CD8-positive, alpha-beta memory T cell (primary cell): Measurements from ENCODE around the gene TRPV5. TPM values are rescaled to one million over a fixed set of nuclear protein-coding genes. Genes with fewer than 3 reads are reported as not detected.

Experiments used
- CTCF ChIA-PET: fragments of 350-600 bp; sonication (Branson Sonifier 250); formaldehyde crosslinking; loops from one replicate; lab custom pipeline; 2021; ENCODE audit warnings: antibody characterized with exemption; lab: Charles Lee
- POLR2A ChIA-PET: fragments of 350-600 bp; sonication (Branson Sonifier 250); formaldehyde crosslinking; loops from one replicate; lab custom pipeline; 2021; ENCODE audit warnings: antibody characterized with exemption; lab: Charles Lee
- DNase-seq, 5 donors: peaks; one replicate each; pipeline versions ENCODE4 v3.0.0 to v3.0.0-alpha.2; 2020 to 2022; ENCODE audit warnings: mixed read lengths in 1 of 5
- H3K27ac ChIP-seq: one replicate; pipeline ENCODE4 v1.7.0; 2013; ENCODE audit warnings: low read depth, mild to moderate bottlenecking, low read length, moderate library complexity
- H3K27me3 ChIP-seq: 2 replicates; pipeline ENCODE4 v1.7.0; 2013; ENCODE audit warnings: low read length, mild to moderate bottlenecking; ENCODE audit not compliant: insufficient read depth, poor library complexity, severe bottlenecking
- H3K36me3 ChIP-seq: 2 replicates; pipeline ENCODE4 v1.7.0; 2013; ENCODE audit warnings: mild to moderate bottlenecking, low read length, moderate library complexity; ENCODE audit not compliant: insufficient read depth
- H3K4me1 ChIP-seq: 2 replicates; pipeline ENCODE4 v1.7.0; 2013; ENCODE audit warnings: mild to moderate bottlenecking, low read length, moderate library complexity; ENCODE audit not compliant: insufficient read depth
- H3K4me3 ChIP-seq: 2 replicates; pipeline ENCODE4 v1.7.0; 2013; ENCODE audit warnings: mild to moderate bottlenecking, low read length
- H3K9me3 ChIP-seq: 2 replicates; pipeline ENCODE4 v1.7.0; 2013; ENCODE audit warnings: mild to moderate bottlenecking, low read length
- H3K27ac Mint-ChIP-seq, 8 donors: one replicate each; pipeline ENCODE4 v1.8.0; 2020 to 2021; ENCODE audit warnings: mixed read lengths in 8 of 8, mild to moderate bottlenecking in 6 of 8, inconsistent platforms in 3 of 8, moderate library complexity in 3 of 8
- H3K27me3 Mint-ChIP-seq, 2 donors: one replicate each; pipeline ENCODE4 v1.8.0; 2020 to 2021; ENCODE audit warnings: mixed read lengths in 2 of 2, mild to moderate bottlenecking in 1 of 2, moderate library complexity in 1 of 2
- H3K36me3 Mint-ChIP-seq, 3 donors: one replicate each; pipeline ENCODE4 v1.8.0; 2020 to 2021; ENCODE audit warnings: mixed read lengths in 3 of 3, inconsistent platforms in 1 of 3, mild to moderate bottlenecking in 1 of 3
- H3K4me1 Mint-ChIP-seq, 3 donors: one replicate each; pipeline ENCODE4 v1.8.0; 2020 to 2021; ENCODE audit warnings: mixed read lengths in 3 of 3, inconsistent platforms in 1 of 3, mild to moderate bottlenecking in 1 of 3
- H3K4me3 Mint-ChIP-seq, 7 donors: one replicate each; pipeline ENCODE4 v1.8.0; 2020 to 2021; ENCODE audit warnings: mixed read lengths in 7 of 7, mild to moderate bottlenecking in 6 of 7, moderate library complexity in 4 of 7, inconsistent platforms in 2 of 7
- H3K9me3 Mint-ChIP-seq, 5 donors: one replicate each; pipeline ENCODE4 v1.8.0; 2020 to 2022; ENCODE audit warnings: mixed read lengths in 5 of 5, mild to moderate bottlenecking in 3 of 5, moderate library complexity in 2 of 5, inconsistent platforms in 1 of 5
- polyA plus RNA-seq: library from polyadenylated mRNA; unstranded; fragments of 300-500 nt; fragmentation: Illumina TruSeq; gene quantifications from one replicate; pipeline ENCODE4 v1.2.3, GENCODE V29; 2021
- total RNA-seq, 2 experiments: library from RNA; stranded (reverse); gene quantifications; one replicate each; pipeline ENCODE4 v1.2.3, GENCODE V29; 2021

TRPV5 gene
- total and polyA plus RNA-seq, 3 experiments from 2014 or later = not detected

DNA sequence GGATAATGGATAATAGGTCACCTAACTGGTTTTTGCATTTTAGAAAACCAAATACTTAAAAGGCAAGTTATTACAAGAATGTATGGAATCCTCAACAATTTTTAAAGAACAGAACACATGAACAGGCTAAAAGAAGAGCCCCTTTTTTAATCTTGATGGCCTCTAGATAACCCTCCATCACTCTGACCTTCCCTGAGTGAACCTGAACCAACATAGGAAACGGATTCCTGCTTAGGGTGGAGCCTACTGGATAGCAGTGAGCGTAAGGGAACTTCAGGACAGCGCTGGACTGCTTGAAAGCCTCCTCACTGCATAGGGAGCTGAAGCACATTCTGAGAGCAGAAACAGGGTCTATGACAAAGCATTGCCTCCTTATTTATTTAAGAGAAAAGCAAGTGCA, 20.5 kb downstream of the TRPV5 start:
- DNase-seq = no peak
- ChIA-PET POLR2A (no interaction called here), CTCF (no interaction called here)
- Mint-ChIP-seq H3K4me3 (no peak overlapping the region), H3K9me3 (no peaks in the 10 kb centered on the region), H3K27me3 (peaks cover 12 to 49% of the 10 kb centered on the region in 2 donors), H3K36me3 (no peaks in the 10 kb centered on the region), H3K4me1 (no peaks in the 10 kb centered on the region), H3K27ac (no peak overlapping the region)
- Histone ChIP-seq H3K27me3 (no peaks in the 10 kb centered on the region), H3K9me3 (no peaks in the 10 kb centered on the region), H3K36me3 (no peaks in the 10 kb centered on the region), H3K27ac (no peak overlapping the region), H3K4me1 (no peaks in the 10 kb centered on the region), H3K4me3 (no peak overlapping the region)

DNA sequence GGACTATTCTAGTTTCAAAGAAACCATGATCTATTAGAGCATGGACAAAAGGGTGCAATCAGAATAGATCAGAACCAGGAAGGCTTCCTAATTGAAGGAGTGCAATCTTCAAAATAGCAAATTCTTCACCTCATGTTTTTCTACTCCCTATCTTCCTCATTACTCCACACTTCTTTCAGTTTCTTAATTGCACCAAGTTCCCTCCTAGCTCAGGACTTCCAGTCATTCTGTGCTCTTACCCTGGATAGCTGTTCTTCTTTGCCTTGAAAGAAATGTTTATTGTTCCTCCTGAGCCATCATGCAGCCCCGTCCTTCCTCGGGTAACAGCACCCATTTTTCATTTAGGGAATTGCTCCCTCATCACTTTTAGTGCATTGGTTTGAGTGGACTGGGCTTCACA, 23.1 kb downstream of the TRPV5 start:
- Mint-ChIP-seq H3K36me3 (peaks cover 0 to 3% (median 0%) of the 10 kb centered on the region in 3 donors), H3K27me3 (peaks cover 16 to 64% of the 10 kb centered on the region in 2 donors), H3K27ac (no peak overlapping the region), H3K9me3 (no peaks in the 10 kb centered on the region), H3K4me1 (no peaks in the 10 kb centered on the region), H3K4me3 (no peak overlapping the region)
- H3K4me1 ChIP-seq = no peaks in the 10 kb centered on the region
- ChIA-PET CTCF (no interaction called here), POLR2A (no interaction called here)
- no peak for DNase-seq
- H3K4me3 ChIP-seq = no peak overlapping the region
- H3K27me3 ChIP-seq = no peaks in the 10 kb centered on the region
- H3K27ac ChIP-seq = no peak overlapping the region
- H3K36me3 ChIP-seq = no peaks in the 10 kb centered on the region
- no peaks in the 10 kb centered on the region for H3K9me3 ChIP-seq

DNA sequence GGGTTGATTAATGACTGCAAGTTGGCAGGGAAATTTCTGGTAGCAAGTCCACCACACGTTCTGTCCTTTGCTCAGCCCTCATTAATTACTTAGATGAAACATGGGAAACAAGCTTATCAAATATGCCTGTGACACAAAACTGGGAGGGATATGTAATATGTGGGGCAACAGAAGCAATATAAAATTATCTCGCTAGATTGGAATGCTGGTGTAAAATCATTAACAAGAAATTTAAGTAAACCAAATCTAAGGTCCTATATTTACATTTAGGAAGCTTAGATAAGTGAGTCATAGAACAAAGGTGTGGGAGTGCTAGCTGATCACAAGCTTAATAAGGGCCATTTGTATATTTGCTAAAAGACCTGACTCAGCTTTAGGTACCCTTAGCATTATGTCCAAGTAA, 23.5 kb downstream of the TRPV5 start:
- Mint-ChIP-seq H3K36me3 (peaks cover 0 to 3% (median 0%) of the 10 kb centered on the region in 3 donors), H3K27me3 (peaks cover 16 to 64% of the 10 kb centered on the region in 2 donors), H3K9me3 (no peaks in the 10 kb centered on the region), H3K4me1 (no peaks in the 10 kb centered on the region), H3K4me3 (no peak overlapping the region), H3K27ac (no peak overlapping the region)
- Histone ChIP-seq H3K27me3 (no peaks in the 10 kb centered on the region), H3K4me3 (no peak overlapping the region), H3K9me3 (no peaks in the 10 kb centered on the region), H3K27ac (no peak overlapping the region), H3K4me1 (no peaks in the 10 kb centered on the region), H3K36me3 (no peaks in the 10 kb centered on the region)
- ChIA-PET POLR2A (no interaction called here), CTCF (no interaction called here)
- DNase-seq = no peak

DNA sequence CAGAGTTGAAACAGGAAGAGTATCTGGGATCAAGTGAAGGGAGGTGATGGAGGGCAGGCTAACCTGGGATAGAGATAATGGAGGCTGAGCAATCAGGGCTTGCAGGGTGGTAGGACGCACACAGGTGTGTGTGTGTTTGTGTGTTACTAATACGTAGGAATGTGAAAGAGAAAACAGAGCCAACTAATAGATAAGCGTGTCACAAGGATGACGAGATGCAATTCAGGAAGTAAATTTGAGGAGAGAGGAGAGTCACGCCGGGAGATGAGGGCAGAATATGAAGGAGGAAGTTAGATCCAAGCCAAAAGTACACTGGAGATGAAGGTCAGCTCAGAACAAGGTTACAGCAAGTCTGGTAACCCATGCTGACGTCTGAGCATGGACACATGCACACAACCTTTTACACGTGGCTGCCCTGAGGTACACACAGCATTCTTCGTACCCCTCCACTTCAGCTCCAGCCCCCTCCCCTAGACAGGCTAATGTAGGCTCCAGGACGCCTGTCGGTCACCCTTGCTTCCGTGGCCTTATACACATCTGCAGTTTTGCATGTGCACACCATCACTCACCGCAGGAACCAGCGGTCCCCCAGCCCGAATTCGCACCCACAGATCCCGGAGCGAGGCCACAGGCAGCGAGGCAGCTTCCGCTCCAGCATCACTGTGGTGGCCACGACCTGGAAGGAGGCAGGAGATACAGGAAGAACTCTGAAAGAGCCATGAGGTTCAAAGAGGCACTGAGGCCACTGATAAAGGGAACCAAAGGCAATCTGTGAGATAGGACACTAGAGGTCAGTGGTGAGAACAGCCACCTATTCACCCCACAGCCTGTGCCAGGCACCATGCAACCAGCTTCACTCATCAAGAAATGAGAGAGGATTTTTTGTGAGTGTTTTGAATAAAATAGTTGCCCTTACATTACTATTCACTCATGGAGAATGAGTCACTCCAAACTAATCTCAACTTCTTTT, 24.3 kb downstream of the TRPV5 start:
- DNase-seq = no peak
- no peaks in the 10 kb centered on the region for H3K4me1 ChIP-seq
- H3K4me3 ChIP-seq = no peak overlapping the region
- Mint-ChIP-seq H3K36me3 (peaks cover 0 to 3% (median 0%) of the 10 kb centered on the region in 3 donors), H3K27ac (no peak overlapping the region), H3K4me1 (no peaks in the 10 kb centered on the region), H3K4me3 (no peak overlapping the region), H3K27me3 (peaks cover 16 to 61% of the 10 kb centered on the region in 2 donors), H3K9me3 (no peaks in the 10 kb centered on the region)
- ChIA-PET CTCF (no interaction called here), POLR2A (no interaction called here)
- no peaks in the 10 kb centered on the region for H3K9me3 ChIP-seq
- H3K27me3 ChIP-seq = no peaks in the 10 kb centered on the region
- H3K36me3 ChIP-seq = no peaks in the 10 kb centered on the region
- H3K27ac ChIP-seq = no peak overlapping the region

DNA sequence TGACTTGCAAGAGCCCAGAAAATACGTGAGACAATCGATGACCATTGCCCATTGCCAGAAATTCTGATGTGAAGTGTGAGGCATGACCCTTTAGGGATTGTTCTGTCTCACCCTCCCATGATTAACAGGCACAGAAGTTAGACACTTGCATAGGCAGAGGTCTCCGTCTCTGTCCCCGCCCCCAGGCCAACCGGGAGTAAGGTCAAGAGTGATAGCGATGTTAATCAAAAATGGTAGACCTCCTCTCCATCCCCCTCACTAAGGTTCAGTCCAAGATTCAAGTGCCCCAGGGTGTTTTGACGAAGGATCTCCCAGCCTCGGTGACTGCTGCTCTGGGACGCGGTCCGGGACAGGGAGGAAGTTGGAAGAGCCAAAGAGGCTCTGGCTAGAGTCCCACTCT, 25.3 kb downstream of the TRPV5 start:
- DNase-seq = no peak
- H3K27me3 Mint-ChIP-seq = peaks cover 16 to 56% of the 10 kb centered on the region in 2 donors
- no peak overlapping the region for H3K4me3 ChIP-seq
- no peak overlapping the region for H3K4me3 Mint-ChIP-seq
- peaks cover 0 to 3% (median 0%) of the 10 kb centered on the region in 3 donors for H3K36me3 Mint-ChIP-seq
- CTCF ChIA-PET = no interaction called here
- POLR2A ChIA-PET = no interaction called here
- no peaks in the 10 kb centered on the region for H3K9me3 Mint-ChIP-seq
- H3K4me1 ChIP-seq = no peaks in the 10 kb centered on the region
- H3K36me3 ChIP-seq = no peaks in the 10 kb centered on the region
- no peaks in the 10 kb centered on the region for H3K27me3 ChIP-seq
- H3K27ac Mint-ChIP-seq = no peak overlapping the region
- H3K9me3 ChIP-seq = no peaks in the 10 kb centered on the region
- H3K27ac ChIP-seq = no peak overlapping the region
- H3K4me1 Mint-ChIP-seq = no peaks in the 10 kb centered on the region

DNA sequence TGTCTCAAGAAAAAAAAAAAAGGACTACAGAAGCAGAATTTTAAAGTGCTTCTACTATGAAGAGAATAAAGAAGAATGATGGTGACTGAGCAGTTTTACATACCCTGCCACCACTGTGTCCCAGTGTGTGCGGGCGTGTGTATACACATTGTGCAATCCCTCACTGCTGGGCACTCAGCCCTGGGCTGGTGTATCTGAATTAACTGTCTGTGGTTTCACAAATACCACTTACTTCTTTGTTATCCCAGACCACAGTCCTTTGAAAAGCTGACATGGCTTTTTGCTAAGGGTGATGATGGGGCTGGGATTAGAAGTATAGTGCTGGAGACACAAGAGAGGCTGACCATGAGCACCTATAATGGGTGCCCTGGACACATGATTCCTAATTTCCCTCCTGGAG, 26.9 kb downstream of the TRPV5 start:
- Histone ChIP-seq H3K4me3 (no peak overlapping the region), H3K27ac (no peak overlapping the region), H3K9me3 (no peaks in the 10 kb centered on the region), H3K4me1 (no peaks in the 10 kb centered on the region), H3K27me3 (no peaks in the 10 kb centered on the region), H3K36me3 (no peaks in the 10 kb centered on the region)
- Mint-ChIP-seq H3K4me1 (no peaks in the 10 kb centered on the region), H3K27ac (no peak overlapping the region), H3K36me3 (peaks cover 0 to 3% (median 0%) of the 10 kb centered on the region in 3 donors), H3K4me3 (no peak overlapping the region), H3K9me3 (peaks cover 0 to 5% (median 0%) of the 10 kb centered on the region in 5 donors), H3K27me3 (peaks cover 10 to 47% of the 10 kb centered on the region in 2 donors)
- no peak for DNase-seq
- POLR2A ChIA-PET = no interaction called here
- CTCF ChIA-PET = no interaction called here

DNA sequence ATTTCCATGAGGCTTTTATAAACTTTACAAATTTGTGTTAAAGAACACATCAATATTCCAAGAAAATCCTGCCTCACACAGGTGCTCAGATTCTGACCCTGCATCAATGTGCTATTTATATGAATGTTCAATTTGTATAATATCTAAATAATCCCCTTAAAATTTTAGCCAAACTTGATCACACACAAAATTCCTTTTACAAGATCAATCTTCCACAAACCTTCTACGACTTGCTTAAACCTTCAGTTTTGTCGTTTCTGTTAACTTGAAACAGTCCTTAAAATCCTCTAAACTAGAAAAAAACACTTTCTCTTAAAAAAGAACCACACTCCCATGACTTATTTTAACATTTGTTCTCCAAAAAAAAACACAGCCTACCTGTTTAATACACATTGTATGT, 27.8 kb downstream of the TRPV5 start:
- H3K9me3 ChIP-seq = no peaks in the 10 kb centered on the region
- Mint-ChIP-seq H3K4me1 (no peaks in the 10 kb centered on the region), H3K9me3 (peaks cover 0 to 5% (median 0%) of the 10 kb centered on the region in 5 donors), H3K27ac (no peak overlapping the region), H3K27me3 (peaks cover 9 to 38% of the 10 kb centered on the region in 2 donors), H3K4me3 (no peak overlapping the region), H3K36me3 (peaks cover 0 to 3% (median 0%) of the 10 kb centered on the region in 3 donors)
- ChIA-PET POLR2A (no interaction called here), CTCF (no interaction called here)
- DNase-seq = no peak
- no peak overlapping the region for H3K4me3 ChIP-seq
- no peaks in the 10 kb centered on the region for H3K27me3 ChIP-seq
- no peak overlapping the region for H3K27ac ChIP-seq
- H3K4me1 ChIP-seq = no peaks in the 10 kb centered on the region
- H3K36me3 ChIP-seq = no peaks in the 10 kb centered on the region

DNA sequence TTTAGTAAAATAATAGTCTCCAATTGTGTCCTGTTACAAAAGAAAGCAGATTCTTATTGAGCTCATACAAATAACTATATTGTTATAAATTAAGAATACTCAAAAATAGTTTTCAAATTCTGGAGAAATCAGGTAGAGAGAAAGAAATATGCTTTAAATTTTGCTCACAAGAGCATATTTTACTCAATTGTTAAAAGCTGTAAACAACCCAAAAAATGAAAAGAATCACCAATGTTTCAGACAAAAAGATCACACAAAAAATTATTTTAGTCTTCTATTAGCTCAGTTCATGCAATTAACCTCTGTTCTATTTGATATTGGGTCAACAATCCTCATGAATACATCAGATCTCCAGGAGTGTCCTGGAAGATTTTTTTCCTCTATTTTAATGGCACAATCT, 29.4 kb downstream of the TRPV5 start:
- peaks cover 8 to 29% of the 10 kb centered on the region in 2 donors for H3K27me3 Mint-ChIP-seq
- H3K4me3 Mint-ChIP-seq = no peak overlapping the region

More for the DNA sequence above, 29.4 kb downstream of the TRPV5 start:
- Histone ChIP-seq H3K27me3 (no peaks in the 10 kb centered on the region), H3K36me3 (no peaks in the 10 kb centered on the region), H3K4me3 (no peak overlapping the region), H3K4me1 (no peaks in the 10 kb centered on the region), H3K9me3 (no peaks in the 10 kb centered on the region), H3K27ac (no peak overlapping the region)
- POLR2A ChIA-PET = no interaction called here
- Mint-ChIP-seq H3K36me3 (peaks cover 0 to 3% (median 0%) of the 10 kb centered on the region in 3 donors), H3K27ac (no peak overlapping the region), H3K9me3 (peaks cover 0 to 5% (median 0%) of the 10 kb centered on the region in 5 donors), H3K4me1 (no peaks in the 10 kb centered on the region)
- no peak for DNase-seq
- CTCF ChIA-PET = no interaction called here
